ENCODE measurements around the gene FRMD4A. TPM values are rescaled to one million over a fixed set of nuclear protein-coding genes. Genes with fewer than 3 reads are reported as not detected.

Gene FRMD4A
- total RNA-seq, 1 experiment from 2014 or later: 18.3 TPM

DNA sequence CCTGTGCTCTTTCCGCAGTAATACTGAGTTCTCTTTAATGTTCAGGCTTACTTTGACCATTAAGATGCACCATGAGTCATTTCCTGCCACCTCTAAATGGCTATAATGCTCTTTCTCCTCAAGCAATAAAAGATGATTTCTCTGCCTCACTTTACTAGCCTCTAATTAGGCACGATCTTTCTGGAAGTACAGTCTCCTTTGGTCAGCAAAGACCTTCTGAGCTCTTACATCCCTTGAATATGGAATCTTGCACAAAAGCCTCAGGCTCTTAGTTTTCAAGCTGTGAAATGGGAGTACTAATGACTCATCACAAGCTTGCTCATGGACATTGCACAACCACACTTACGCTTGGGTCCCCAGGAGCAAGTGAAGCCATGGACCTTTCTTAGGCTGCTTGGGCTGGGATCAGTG is 85.9 kb downstream of the FRMD4A start:
- no TSS peak for BruUV-seq (replicated peaks)
- Histone ChIP-seq H3K4me1 (replicated peaks; ENCODE audit: insufficient read depth) (no peaks in the 10 kb centered on the region), H2AFZ (no peak overlapping the region), H3K9me3 (ENCODE audit: insufficient read depth, low read depth) (no peaks in the 10 kb centered on the region), H3K79me2 (ENCODE audit: low read depth) (no peaks in the 10 kb centered on the region), H3K36me3 (ENCODE audit: low read depth) (no peaks in the 10 kb centered on the region), H4K20me1 (ENCODE audit: insufficient read depth) (no peaks in the 10 kb centered on the region), H3K27ac (no peak overlapping the region), H3K4me2 (0 out of 2 replicates have a peak overlapping the region, but pooled peaks have one; percentile 25), H3K4me3 (no peak overlapping the region), H3K9me2 (ENCODE audit: insufficient read depth) (no peaks in the 10 kb centered on the region), H3F3A (ENCODE audit: insufficient read depth, low read depth) (peaks cover 5% of the 10 kb centered on the region; the same call in 1 of the 2 replicates), H3K27me3 (ENCODE audit: insufficient read depth, low read depth) (peaks cover 8% of the 10 kb centered on the region; the same call in 1 of the 2 replicates)
- no peak for TF ChIP-seq EZH2 (IDR thresholded peaks at IDR 0.05; ENCODE audit: low read depth)
- TF ChIP-seq, protein P1, sequence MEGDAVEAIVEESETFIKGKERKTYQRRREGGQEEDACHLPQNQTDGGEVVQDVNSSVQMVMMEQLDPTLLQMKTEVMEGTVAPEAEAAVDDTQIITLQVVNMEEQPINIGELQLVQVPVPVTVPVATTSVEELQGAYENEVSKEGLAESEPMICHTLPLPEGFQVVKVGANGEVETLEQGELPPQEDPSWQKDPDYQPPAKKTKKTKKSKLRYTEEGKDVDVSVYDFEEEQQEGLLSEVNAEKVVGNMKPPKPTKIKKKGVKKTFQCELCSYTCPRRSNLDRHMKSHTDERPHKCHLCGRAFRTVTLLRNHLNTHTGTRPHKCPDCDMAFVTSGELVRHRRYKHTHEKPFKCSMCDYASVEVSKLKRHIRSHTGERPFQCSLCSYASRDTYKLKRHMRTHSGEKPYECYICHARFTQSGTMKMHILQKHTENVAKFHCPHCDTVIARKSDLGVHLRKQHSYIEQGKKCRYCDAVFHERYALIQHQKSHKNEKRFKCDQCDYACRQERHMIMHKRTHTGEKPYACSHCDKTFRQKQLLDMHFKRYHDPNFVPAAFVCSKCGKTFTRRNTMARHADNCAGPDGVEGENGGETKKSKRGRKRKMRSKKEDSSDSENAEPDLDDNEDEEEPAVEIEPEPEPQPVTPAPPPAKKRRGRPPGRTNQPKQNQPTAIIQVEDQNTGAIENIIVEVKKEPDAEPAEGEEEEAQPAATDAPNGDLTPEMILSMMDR (conservative IDR thresholded peaks at IDR 0.05): no peak
- POLR2A ChIA-PET (ENCODE audit: unreplicated experiment): no interaction called here
- intact Hi-C loops (cut with micrococcal nuclease; ENCODE audit: unreplicated experiment): loop anchor here (5.0 kb wide), 1 partner anchor 232 kb away; no protein-coding TSS in a partner anchor
- peak in 1 of 2 experiments; percentile 45 for DNase-seq
- CTCF ChIA-PET: no interaction called here

DNA sequence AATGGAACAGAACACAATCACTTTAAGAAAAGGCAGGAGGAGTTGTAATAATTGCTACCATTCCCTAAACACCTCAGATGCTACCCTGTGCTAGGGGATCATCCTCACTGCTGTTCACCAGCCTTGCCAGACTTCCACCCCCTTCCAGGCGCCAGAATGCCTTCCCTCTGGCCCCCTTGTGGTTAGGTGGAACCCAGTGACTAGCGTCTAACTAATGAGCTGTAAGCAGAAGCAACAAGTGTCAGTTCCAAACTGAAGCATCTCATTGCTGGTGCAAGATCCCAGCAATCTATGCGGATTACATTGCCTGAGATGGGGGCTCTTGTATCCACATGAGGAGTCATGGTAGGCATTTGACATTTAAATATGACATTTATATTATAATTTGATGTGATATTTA is 86.6 kb downstream of the FRMD4A start:
- no TSS peak for BruUV-seq (replicated peaks)
- H3K27ac ChIP-seq: no peak overlapping the region
- H3K79me2 ChIP-seq (ENCODE audit: low read depth): no peaks in the 10 kb centered on the region
- no peak for DNase-seq
- no peaks in the 10 kb centered on the region for H3K36me3 ChIP-seq (ENCODE audit: low read depth)
- ChIA-PET POLR2A (ENCODE audit: unreplicated experiment) (no interaction called here), CTCF (no interaction called here)
- no peak overlapping the region for H3K4me3 ChIP-seq
- H3K9me2 ChIP-seq (ENCODE audit: insufficient read depth): no peaks in the 10 kb centered on the region
- intact Hi-C loops (cut with micrococcal nuclease; ENCODE audit: unreplicated experiment): loop anchor here (5.0 kb wide), 1 partner anchor 233 kb away; no protein-coding TSS in a partner anchor
- no peak overlapping the region for H2AFZ ChIP-seq
- no peak for TF ChIP-seq EZH2 (IDR thresholded peaks at IDR 0.05; ENCODE audit: low read depth)
- TF ChIP-seq, protein P1 (conservative IDR thresholded peaks at IDR 0.05): no peak
- peaks cover 5% of the 10 kb centered on the region; the same call in 1 of the 2 replicates for H3F3A ChIP-seq (ENCODE audit: insufficient read depth, low read depth)
- peaks cover 11% of the 10 kb centered on the region; the same call in 1 of the 2 replicates for H3K27me3 ChIP-seq (ENCODE audit: insufficient read depth, low read depth)
- H3K4me2 ChIP-seq: no peak overlapping the region
- H3K9me3 ChIP-seq (ENCODE audit: insufficient read depth, low read depth): no peaks in the 10 kb centered on the region
- no peaks in the 10 kb centered on the region for H4K20me1 ChIP-seq (ENCODE audit: insufficient read depth)
- H3K4me1 ChIP-seq (replicated peaks; ENCODE audit: insufficient read depth): no peaks in the 10 kb centered on the region

DNA sequence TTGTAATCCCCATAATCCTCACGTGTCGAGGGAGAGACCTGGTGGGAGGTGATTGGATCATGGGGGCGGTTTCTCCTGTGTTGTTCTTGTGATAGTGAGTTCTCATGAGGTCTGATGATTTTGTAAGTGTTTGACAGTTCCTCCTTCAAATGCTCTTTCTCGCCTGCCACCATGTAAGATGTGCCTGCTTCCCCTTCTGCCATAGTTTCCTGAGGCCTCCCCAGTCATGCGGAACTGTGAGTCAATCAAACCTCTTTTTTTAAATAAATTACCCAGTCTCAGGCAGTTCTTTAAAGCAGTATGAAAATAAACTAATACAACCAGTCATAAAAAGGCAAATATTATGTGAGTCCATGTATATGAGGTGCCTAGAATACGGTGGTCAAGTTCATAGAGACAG is 87.5 kb downstream of the FRMD4A start:
- Histone ChIP-seq H3K9me2 (ENCODE audit: insufficient read depth) (no peaks in the 10 kb centered on the region), H3F3A (ENCODE audit: insufficient read depth, low read depth) (peaks cover 5% of the 10 kb centered on the region; the same call in 1 of the 2 replicates), H3K79me2 (ENCODE audit: low read depth) (no peaks in the 10 kb centered on the region), H4K20me1 (ENCODE audit: insufficient read depth) (no peaks in the 10 kb centered on the region), H3K9me3 (ENCODE audit: insufficient read depth, low read depth) (no peaks in the 10 kb centered on the region), H3K27ac (no peak overlapping the region), H3K4me1 (replicated peaks; ENCODE audit: insufficient read depth) (no peaks in the 10 kb centered on the region), H3K4me2 (no peak overlapping the region), H3K36me3 (ENCODE audit: low read depth) (no peaks in the 10 kb centered on the region), H3K27me3 (ENCODE audit: insufficient read depth, low read depth) (peaks cover 17% of the 10 kb centered on the region; the same call in 1 of the 2 replicates), H3K4me3 (no peak overlapping the region), H2AFZ (no peak overlapping the region)
- intact Hi-C loops (cut with micrococcal nuclease; ENCODE audit: unreplicated experiment): loop anchor here (5.0 kb wide), 1 partner anchor 234 kb away; no protein-coding TSS in a partner anchor
- POLR2A ChIA-PET (ENCODE audit: unreplicated experiment): no interaction called here
- CTCF ChIA-PET: interaction anchor here (0.6 kb wide), 1 partner anchor 12 kb away, joined by 3 read pairs; no protein-coding TSS in a partner anchor
- TF ChIP-seq EZH2 (IDR thresholded peaks at IDR 0.05; ENCODE audit: low read depth): no peak
- TF ChIP-seq, protein P1 (conservative IDR thresholded peaks at IDR 0.05): no peak
- DNase-seq: no peak
- no TSS peak for BruUV-seq (replicated peaks)
